ENCODE data around the gene PCDHGA2. TPM values are rescaled to one million over a fixed set of nuclear protein-coding genes. Genes with fewer than 3 reads are reported as not detected.
"Not testable (repeated sequence)": the region's sequence is repeated elsewhere in the genome, so short reads cannot be mapped to it uniquely, and the experiment has no call there.

The PCDHGA2 gene
- 0.48 TPM for polyA plus RNA-seq (2013, experiment 1 of 4)
- polyA plus RNA-seq (2013, experiment 2 of 4): 0.66 TPM
- polyA plus RNA-seq (2013, experiment 3 of 4): 0.43 TPM
- polyA plus RNA-seq (2013, experiment 4 of 4): 0.36 TPM

DNA sequence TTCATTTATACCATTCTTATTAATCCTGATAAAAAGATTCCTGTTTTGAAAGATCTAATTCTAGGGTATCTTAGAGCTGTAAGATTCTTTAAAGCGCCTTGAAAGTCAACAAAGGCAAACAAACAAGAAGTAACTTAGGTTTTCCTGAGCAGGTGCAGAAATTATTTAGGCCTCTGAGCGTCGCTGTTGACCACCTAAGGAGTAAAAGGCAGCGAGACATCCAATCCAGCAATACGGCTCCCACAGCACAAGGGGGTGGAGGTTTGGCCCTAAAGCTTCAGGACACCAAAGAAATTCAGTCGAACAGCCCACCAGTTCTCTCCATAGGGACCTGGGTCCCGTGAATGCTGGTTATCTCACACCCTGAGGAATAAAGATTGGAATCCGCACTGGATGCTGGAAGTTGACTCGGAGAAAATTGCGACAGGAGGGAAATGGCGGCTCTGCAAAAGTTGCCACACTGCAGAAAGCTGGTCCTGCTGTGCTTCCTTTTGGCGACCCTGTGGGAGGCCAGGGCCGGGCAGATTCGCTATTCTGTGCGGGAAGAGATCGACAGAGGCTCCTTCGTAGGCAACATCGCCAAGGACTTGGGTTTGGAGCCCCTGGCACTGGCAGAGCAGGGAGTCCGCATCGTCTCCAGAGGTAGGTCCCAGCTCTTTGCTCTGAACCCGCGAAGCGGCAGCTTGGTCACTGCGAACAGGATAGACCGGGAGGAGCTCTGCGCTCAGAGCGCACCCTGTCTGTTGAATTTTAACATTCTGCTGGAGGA lies at the start of gene PCDHGA2:
TSS of gene PCDHGA2 (plus strand) at position 223 of the 769 bp plus-strand sequence.
- Histone ChIP-seq H3K36me3 (ENCODE audit: control insufficient read depth, insufficient read depth, low read length) (no peaks in the 10 kb centered on the region), H3K27me3 (ENCODE audit: control insufficient read depth, insufficient read depth, low read length, poor library complexity, severe bottlenecking) (no peaks in the 10 kb centered on the region), H3K4me1 (ENCODE audit: control insufficient read depth, insufficient read depth, low read length) (no peaks in the 10 kb centered on the region), H3K4me3 (ENCODE audit: insufficient read depth, low read depth, low read length) (no peak within 1 kb of the TSS), H3K9me3 (ENCODE audit: control insufficient read depth, low read length) (no peaks in the 10 kb centered on the region), H3K27ac (ENCODE audit: insufficient read depth, low read depth, low read length, poor library complexity, severe bottlenecking) (no peak within 1 kb of the TSS)
- 81% methylated on average over 27 of the region's 27 CpGs for WGBS, 2 experiments

DNA sequence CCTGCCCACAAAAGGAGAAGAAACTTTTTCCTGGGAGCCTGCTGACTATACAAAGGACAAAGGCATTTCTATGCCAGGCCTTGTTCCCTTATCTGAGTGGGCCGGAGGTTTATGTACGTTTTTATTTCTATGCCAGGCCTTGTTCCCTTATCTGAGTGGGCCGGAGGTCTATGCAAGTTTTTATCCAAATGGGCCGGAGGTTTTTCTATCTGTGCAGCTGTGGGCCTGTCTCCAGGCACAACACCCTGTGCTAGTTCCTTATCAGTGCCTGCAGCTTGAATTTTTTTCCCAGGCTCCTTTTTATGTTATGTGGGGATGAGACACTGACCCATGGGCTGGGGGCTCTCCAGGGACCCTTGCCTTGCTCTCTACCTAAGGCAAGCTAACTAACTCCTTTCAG lies 40.2 kb upstream of the PCDHGA2 start:
- Histone ChIP-seq H3K4me3 (ENCODE audit: insufficient read depth, low read depth, low read length) (no peak overlapping the region), H3K36me3 (ENCODE audit: control insufficient read depth, insufficient read depth, low read length) (no peaks in the 10 kb centered on the region), H3K4me1 (ENCODE audit: control insufficient read depth, insufficient read depth, low read length) (no peaks in the 10 kb centered on the region), H3K9me3 (ENCODE audit: control insufficient read depth, low read length) (peaks cover 4% of the 10 kb centered on the region), H3K27me3 (ENCODE audit: control insufficient read depth, insufficient read depth, low read length, poor library complexity, severe bottlenecking) (no peaks in the 10 kb centered on the region), H3K27ac (ENCODE audit: insufficient read depth, low read depth, low read length, poor library complexity, severe bottlenecking) (no peak overlapping the region)
- 93 to 96% methylated on average over 4 of the region's 4 CpGs for WGBS, 2 experiments

DNA sequence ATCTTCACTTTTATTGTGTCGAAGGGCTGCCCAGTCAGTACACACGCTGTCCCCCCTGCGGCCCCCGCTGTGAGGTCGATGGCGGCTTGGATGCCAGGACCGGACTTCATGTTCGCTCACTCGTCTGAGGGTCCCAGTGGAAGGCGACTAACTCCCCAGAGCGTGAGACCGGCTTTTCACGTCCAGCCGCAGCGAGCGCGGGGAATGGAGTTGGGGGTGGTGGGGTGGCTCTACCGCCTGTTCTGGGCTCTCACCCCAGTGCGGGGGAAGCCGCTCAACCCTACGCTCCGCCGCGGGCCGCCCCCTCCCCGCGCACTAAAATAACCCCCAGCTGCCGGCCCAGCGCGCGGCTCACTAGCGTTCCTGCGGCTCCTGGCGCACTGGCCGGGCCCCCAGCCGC lies 34.8 kb upstream of the PCDHGA2 start, which contains the start of gene SLC25A2:
TSS of gene SLC25A2 (minus strand) at position 294 of the 400 bp plus-strand sequence. CDS start at position 110, 184 bp downstream.
- H3K27me3 ChIP-seq (ENCODE audit: control insufficient read depth, insufficient read depth, low read length, poor library complexity, severe bottlenecking): no peaks in the 10 kb centered on the region
- H3K9me3 ChIP-seq (ENCODE audit: control insufficient read depth, low read length): peaks cover 7% of the 10 kb centered on the region
- 95 to 97% methylated on average over 36 of the region's 36 CpGs for WGBS, 2 experiments
- H3K27ac ChIP-seq (ENCODE audit: insufficient read depth, low read depth, low read length, poor library complexity, severe bottlenecking): no peak within 1 kb of the TSS
- no peaks in the 10 kb centered on the region for H3K36me3 ChIP-seq (ENCODE audit: control insufficient read depth, insufficient read depth, low read length)
- no peaks in the 10 kb centered on the region for H3K4me1 ChIP-seq (ENCODE audit: control insufficient read depth, insufficient read depth, low read length)
- H3K4me3 ChIP-seq (ENCODE audit: insufficient read depth, low read depth, low read length): no peak within 1 kb of the TSS

DNA sequence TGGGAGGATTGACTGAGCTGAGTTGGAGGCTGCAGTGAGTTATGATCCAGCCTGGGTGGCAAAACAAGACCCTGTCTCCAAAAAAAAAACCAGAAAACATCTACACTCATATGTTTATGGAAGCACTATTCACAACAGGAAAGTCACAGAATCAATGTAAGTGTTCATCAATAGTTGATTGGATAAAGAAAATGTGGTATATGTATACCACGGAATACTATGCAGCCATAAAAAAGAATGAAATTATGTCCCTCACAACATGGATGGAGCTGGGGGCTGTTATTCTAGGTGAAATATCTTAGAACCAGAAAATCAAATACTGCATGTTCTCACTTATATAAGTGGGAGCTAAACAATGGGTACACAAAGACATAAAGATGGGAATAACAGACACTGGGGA lies 31.9 kb upstream of the PCDHGA2 start:
- Histone ChIP-seq H3K36me3 (ENCODE audit: control insufficient read depth, insufficient read depth, low read length) (no peaks in the 10 kb centered on the region), H3K4me1 (ENCODE audit: control insufficient read depth, insufficient read depth, low read length) (no peaks in the 10 kb centered on the region), H3K9me3 (ENCODE audit: control insufficient read depth, low read length) (peaks cover 3% of the 10 kb centered on the region), H3K27me3 (ENCODE audit: control insufficient read depth, insufficient read depth, low read length, poor library complexity, severe bottlenecking) (no peaks in the 10 kb centered on the region), H3K4me3 (ENCODE audit: insufficient read depth, low read depth, low read length) (no peak overlapping the region), H3K27ac (ENCODE audit: insufficient read depth, low read depth, low read length, poor library complexity, severe bottlenecking) (no peak overlapping the region)
- WGBS, 2 experiments: 92% methylated on average over 1 of the region's 1 CpG; no CpG with 5 or more reads in 1 of the 2 experiments

DNA sequence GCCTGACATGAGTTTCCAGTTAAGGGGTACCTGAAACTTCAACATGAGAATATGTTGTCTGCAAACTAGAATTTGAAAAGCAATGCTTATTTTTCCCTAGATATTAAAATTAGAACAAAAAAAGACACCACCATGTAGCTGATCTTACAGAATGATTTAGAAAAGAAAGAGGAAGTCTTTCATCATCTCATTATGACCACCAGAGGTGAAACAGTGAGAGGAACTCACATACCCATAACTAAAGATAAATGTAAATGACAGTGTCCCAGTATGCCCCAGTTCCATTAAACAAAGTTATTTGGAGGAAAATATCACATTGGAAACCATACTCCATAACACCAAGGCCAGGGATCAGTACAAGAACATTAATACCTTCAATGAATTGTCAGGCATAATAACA lies 24.8 kb upstream of the PCDHGA2 start:
- H3K27ac ChIP-seq (ENCODE audit: insufficient read depth, low read depth, low read length, poor library complexity, severe bottlenecking): no peak overlapping the region
- H3K27me3 ChIP-seq (ENCODE audit: control insufficient read depth, insufficient read depth, low read length, poor library complexity, severe bottlenecking): no peaks in the 10 kb centered on the region
- H3K4me1 ChIP-seq (ENCODE audit: control insufficient read depth, insufficient read depth, low read length): no peaks in the 10 kb centered on the region
- peaks cover 10% of the 10 kb centered on the region for H3K9me3 ChIP-seq (ENCODE audit: control insufficient read depth, low read length)
- peaks cover 18% of the 10 kb centered on the region for H3K36me3 ChIP-seq (ENCODE audit: control insufficient read depth, insufficient read depth, low read length)
- H3K4me3 ChIP-seq (ENCODE audit: insufficient read depth, low read depth, low read length): no peak overlapping the region

DNA sequence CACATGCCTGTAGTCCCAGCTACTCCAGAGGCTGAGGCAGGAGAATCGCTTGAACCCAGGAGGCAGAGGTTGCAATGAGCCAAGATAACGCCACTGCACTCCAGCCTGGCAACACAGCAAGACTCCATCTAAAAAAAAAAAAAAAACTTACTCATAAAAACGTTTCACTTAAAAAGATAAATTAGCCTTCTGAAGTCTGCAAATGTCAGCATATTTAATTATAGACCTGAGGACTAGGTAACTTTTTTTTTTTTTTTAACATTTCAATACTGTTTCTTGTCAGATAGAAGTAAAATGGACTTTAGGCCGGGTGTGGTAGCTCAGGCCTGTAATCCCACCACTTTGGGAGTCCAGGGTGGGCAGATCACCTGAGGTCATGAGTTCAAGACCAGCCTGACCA lies 21.6 kb upstream of the PCDHGA2 start:
- not testable (repeated sequence) for H3K27ac ChIP-seq (ENCODE audit: insufficient read depth, low read depth, low read length, poor library complexity, severe bottlenecking); H3K4me1 ChIP-seq (ENCODE audit: control insufficient read depth, insufficient read depth, low read length); H3K27me3 ChIP-seq (ENCODE audit: control insufficient read depth, insufficient read depth, low read length, poor library complexity, severe bottlenecking); H3K4me3 ChIP-seq (ENCODE audit: insufficient read depth, low read depth, low read length)
- peaks cover 29% of the 10 kb centered on the region for H3K36me3 ChIP-seq (ENCODE audit: control insufficient read depth, insufficient read depth, low read length)
- WGBS, 2 experiments: 89 to 100% methylated on average over 3 of the region's 4 CpGs
- H3K9me3 ChIP-seq (ENCODE audit: control insufficient read depth, low read length): peaks cover 22% of the 10 kb centered on the region

DNA sequence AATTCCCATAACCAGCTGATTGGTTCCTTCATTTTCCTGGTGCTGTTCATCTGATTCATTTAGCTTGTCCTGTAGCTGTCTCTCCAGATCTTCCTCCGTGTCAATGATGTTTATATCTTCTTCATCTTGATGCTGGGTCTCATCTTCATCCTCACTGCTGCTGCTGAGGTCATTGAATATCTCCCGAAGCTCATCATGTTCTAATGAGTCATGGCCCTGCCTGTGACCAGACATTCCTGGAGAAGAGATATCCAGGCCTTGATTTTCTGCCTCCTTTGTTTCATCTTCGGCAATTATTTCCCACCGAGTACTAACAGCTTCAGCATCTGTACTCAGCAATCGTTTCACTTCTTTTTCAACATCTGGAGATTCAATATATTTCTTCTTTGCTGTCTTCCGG lies 19.4 kb upstream of the PCDHGA2 start:
- peaks cover 29% of the 10 kb centered on the region for H3K36me3 ChIP-seq (ENCODE audit: control insufficient read depth, insufficient read depth, low read length)

DNA sequence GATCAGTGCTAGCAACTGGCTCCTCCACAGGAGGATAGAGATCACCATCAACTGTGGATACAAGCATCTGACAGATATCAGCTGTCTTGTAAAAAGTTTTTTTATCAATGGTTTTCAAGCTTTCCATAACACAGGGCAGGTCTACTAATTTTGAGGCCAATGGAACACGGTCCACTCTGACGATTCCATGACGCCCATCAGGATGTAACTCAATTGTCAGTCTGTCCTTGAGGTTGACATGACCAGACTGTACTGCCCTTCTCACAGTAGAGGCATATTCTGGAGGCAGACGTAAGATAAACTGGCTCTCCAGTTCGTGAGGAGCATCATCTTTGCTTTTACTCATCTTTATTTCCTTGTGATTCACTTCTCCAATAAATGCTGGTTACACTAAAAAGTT lies 18.9 kb upstream of the PCDHGA2 start:
- Histone ChIP-seq H3K36me3 (ENCODE audit: control insufficient read depth, insufficient read depth, low read length) (peaks cover 29% of the 10 kb centered on the region), H3K27ac (ENCODE audit: insufficient read depth, low read depth, low read length, poor library complexity, severe bottlenecking) (no peak overlapping the region), H3K9me3 (ENCODE audit: control insufficient read depth, low read length) (peaks cover 24% of the 10 kb centered on the region)

More for the DNA sequence above, 19.4 kb upstream of the PCDHGA2 start:
- H3K9me3 ChIP-seq (ENCODE audit: control insufficient read depth, low read length): peaks cover 24% of the 10 kb centered on the region
- H3K27me3 ChIP-seq (ENCODE audit: control insufficient read depth, insufficient read depth, low read length, poor library complexity, severe bottlenecking): no peaks in the 10 kb centered on the region
- H3K27ac ChIP-seq (ENCODE audit: insufficient read depth, low read depth, low read length, poor library complexity, severe bottlenecking): no peak overlapping the region
- H3K4me3 ChIP-seq (ENCODE audit: insufficient read depth, low read depth, low read length): peak overlapping the region; percentile 96
- 95% methylated on average over 6 of the region's 6 CpGs for WGBS, 2 experiments
- H3K4me1 ChIP-seq (ENCODE audit: control insufficient read depth, insufficient read depth, low read length): no peaks in the 10 kb centered on the region

DNA sequence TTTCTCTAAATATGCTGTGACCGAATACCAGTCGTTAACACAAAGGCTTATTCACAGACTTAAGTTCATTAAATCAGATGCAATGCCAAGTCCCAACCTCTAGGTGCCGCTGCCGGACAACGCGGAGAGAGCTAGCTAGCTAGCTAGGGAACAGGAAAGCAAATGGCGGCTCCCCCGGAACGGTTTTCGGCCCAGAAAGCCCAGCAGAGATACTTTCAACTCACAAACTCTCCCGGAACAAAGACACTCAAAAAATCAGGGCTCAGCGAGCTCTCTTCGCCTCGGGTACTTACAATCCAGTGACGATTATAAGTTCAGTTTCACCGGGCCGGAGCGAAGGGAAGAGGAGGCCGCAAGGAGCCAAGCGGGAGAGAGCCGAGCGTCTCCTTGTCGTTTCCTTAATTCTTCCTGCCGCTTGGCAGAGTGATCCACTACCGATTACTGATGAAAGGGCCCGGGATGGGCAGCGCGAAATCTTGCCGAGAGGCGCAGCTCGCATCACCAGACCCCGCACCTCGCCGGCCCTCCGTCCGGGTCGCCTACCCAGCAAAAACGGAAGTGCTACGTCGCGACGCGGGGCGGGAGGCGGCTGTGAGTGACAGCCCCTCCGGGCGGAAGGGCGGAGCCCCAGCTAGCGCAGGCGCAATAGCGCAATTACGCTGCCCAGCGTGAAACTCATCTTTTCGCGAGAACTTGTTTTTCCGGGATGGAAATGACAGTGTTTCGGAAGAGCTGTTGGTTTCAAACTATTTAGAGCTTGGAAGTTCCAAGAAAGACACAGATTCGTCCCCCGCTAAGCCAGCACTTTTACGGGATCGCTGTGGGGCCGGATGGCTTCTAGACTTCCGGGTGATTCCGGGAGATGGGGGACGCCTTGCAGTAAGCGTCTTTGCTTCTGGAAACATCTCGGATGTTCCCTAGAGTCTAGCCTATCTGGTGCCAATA lies 18.1 kb upstream of the PCDHGA2 start, which contains the start of gene TAF7:
TSS of gene TAF7 (minus strand) at position 560 of the 945 bp plus-strand sequence. CDS start 740 bp downstream, outside the sequence.
- Histone ChIP-seq H3K4me1 (ENCODE audit: control insufficient read depth, insufficient read depth, low read length) (no peaks in the 10 kb centered on the region), H3K36me3 (ENCODE audit: control insufficient read depth, insufficient read depth, low read length) (peaks cover 29% of the 10 kb centered on the region), H3K9me3 (ENCODE audit: control insufficient read depth, low read length) (peaks cover 24% of the 10 kb centered on the region), H3K27me3 (ENCODE audit: control insufficient read depth, insufficient read depth, low read length, poor library complexity, severe bottlenecking) (no peaks in the 10 kb centered on the region), H3K27ac (ENCODE audit: insufficient read depth, low read depth, low read length, poor library complexity, severe bottlenecking) (peak within 1 kb of the TSS; percentile 98), H3K4me3 (ENCODE audit: insufficient read depth, low read depth, low read length) (peak within 1 kb of the TSS; percentile 96)
- WGBS, 2 experiments: 3 to 4% methylated on average over 67 of the region's 67 CpGs

More for the DNA sequence above, 18.9 kb upstream of the PCDHGA2 start:
- Histone ChIP-seq H3K27me3 (ENCODE audit: control insufficient read depth, insufficient read depth, low read length, poor library complexity, severe bottlenecking) (no peaks in the 10 kb centered on the region), H3K4me3 (ENCODE audit: insufficient read depth, low read depth, low read length) (peak overlapping the region; percentile 96), H3K4me1 (ENCODE audit: control insufficient read depth, insufficient read depth, low read length) (no peaks in the 10 kb centered on the region)
- 80% methylated on average over 5 of the region's 5 CpGs for WGBS, 2 experiments

DNA sequence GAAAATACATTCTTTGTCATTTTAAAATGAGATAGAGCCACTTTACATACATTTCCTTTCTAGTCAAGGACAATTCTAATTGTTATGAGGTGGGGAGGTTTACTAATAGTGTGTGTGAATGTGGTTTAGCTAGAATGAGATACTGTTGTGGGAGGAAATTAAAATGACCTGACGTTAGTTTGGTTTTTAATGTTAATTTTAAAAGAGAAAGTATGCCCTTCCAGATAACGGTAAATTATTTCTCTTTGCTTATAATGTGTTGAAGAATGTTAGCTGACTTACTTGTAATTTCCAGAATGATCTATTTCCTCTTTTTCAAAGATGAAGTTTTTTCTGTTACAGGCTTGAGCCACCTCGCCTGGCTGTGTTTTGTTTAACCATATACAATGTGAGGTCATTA lies 16.3 kb upstream of the PCDHGA2 start:
- H3K27me3 ChIP-seq (ENCODE audit: control insufficient read depth, insufficient read depth, low read length, poor library complexity, severe bottlenecking): no peaks in the 10 kb centered on the region
- H3K9me3 ChIP-seq (ENCODE audit: control insufficient read depth, low read length): peaks cover 24% of the 10 kb centered on the region
- H3K4me1 ChIP-seq (ENCODE audit: control insufficient read depth, insufficient read depth, low read length): no peaks in the 10 kb centered on the region
- H3K27ac ChIP-seq (ENCODE audit: insufficient read depth, low read depth, low read length, poor library complexity, severe bottlenecking): no peak overlapping the region
- H3K36me3 ChIP-seq (ENCODE audit: control insufficient read depth, insufficient read depth, low read length): peaks cover 24% of the 10 kb centered on the region
- WGBS, 2 experiments: 93 to 98% methylated on average over 2 to 3 of the region's 3 CpGs
- H3K4me3 ChIP-seq (ENCODE audit: insufficient read depth, low read depth, low read length): no peak overlapping the region
